ENCODE results near the gene SEPTIN8.

Gene SEPTIN8

DNA sequence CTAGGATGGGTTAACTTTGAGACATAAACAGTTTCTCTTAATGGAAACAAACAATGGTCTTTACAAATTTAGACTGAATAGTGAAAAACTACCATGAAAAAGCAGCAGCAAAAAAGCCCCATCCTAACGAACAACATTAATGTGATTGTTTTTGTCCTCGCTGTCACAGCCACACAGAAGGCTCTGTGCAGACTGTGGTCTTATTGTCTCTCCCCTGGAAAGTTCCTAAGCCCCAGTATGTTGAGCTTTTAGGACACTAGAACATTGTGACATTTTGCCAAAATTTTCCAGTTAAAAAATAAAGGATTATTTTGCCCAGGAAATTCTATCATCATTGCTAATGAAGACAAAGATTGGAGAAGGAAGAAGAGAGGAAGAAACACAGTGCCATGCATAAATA is 23.5 kb upstream of the SEPTIN8 start:
- Histone ChIP-seq H3K4me1 (ENCODE audit: low read length) (no peaks in the 10 kb centered on the region), H4K20me1 (ENCODE audit: insufficient read depth, low read length) (no peaks in the 10 kb centered on the region), H3K4me3 (ENCODE audit: low read length) (no peak overlapping the region), H3K9ac (ENCODE audit: low read length) (no peak overlapping the region), H3K9me3 (ENCODE audit: insufficient read depth, low read length) (no peaks in the 10 kb centered on the region), H3K27ac (ENCODE audit: low read length) (no peak overlapping the region), H3K27me3 (ENCODE audit: low read depth, low read length) (peaks cover 5% of the 10 kb centered on the region; the same call in 1 of the 2 replicates), H3K4me2 (ENCODE audit: low read length) (no peak overlapping the region), H2AFZ (ENCODE audit: low read depth, low read length) (no peak overlapping the region), H3K79me2 (ENCODE audit: low read length) (no peaks in the 10 kb centered on the region), H3K36me3 (replicated peaks; ENCODE audit: low read depth, low read length) (no peaks in the 10 kb centered on the region)
- TF ChIP-seq, protein P1, sequence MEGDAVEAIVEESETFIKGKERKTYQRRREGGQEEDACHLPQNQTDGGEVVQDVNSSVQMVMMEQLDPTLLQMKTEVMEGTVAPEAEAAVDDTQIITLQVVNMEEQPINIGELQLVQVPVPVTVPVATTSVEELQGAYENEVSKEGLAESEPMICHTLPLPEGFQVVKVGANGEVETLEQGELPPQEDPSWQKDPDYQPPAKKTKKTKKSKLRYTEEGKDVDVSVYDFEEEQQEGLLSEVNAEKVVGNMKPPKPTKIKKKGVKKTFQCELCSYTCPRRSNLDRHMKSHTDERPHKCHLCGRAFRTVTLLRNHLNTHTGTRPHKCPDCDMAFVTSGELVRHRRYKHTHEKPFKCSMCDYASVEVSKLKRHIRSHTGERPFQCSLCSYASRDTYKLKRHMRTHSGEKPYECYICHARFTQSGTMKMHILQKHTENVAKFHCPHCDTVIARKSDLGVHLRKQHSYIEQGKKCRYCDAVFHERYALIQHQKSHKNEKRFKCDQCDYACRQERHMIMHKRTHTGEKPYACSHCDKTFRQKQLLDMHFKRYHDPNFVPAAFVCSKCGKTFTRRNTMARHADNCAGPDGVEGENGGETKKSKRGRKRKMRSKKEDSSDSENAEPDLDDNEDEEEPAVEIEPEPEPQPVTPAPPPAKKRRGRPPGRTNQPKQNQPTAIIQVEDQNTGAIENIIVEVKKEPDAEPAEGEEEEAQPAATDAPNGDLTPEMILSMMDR (IDR thresholded peaks at IDR 0.05; ENCODE audit: low read depth, low read length): no peak
- no peak for TF ChIP-seq EZH2phosphoT487 (IDR thresholded peaks at IDR 0.05; ENCODE audit: low read depth)

DNA sequence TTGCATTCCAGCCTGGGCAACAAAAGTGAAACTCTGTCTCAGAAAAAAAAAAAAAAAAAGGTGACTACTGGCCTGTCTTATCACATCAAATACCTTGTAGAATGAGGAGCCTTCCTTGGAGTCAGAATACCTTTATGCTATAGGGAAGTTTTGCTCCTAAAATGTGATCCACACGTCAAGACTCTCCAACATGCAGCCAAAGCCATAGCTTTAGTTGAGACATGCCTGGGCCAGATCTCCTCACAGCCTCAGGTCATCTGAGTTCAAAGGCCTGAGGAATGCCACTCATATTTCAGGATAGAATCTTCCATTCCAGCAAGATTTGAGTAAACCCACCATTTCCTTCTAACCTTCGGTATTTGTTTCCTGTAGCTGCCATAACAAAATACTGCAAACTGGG is 22.4 kb upstream of the SEPTIN8 start:
- Histone ChIP-seq H3K79me2 (ENCODE audit: low read length) (no peaks in the 10 kb centered on the region), H3K4me1 (ENCODE audit: low read length) (no peaks in the 10 kb centered on the region), H3K9me3 (ENCODE audit: insufficient read depth, low read length) (no peaks in the 10 kb centered on the region), H3K36me3 (replicated peaks; ENCODE audit: low read depth, low read length) (no peaks in the 10 kb centered on the region), H3K27me3 (ENCODE audit: low read depth, low read length) (peaks cover 5% of the 10 kb centered on the region; the same call in 1 of the 2 replicates), H3K4me2 (ENCODE audit: low read length) (no peak overlapping the region), H3K4me3 (ENCODE audit: low read length) (no peak overlapping the region), H2AFZ (ENCODE audit: low read depth, low read length) (no peak overlapping the region), H4K20me1 (ENCODE audit: insufficient read depth, low read length) (no peaks in the 10 kb centered on the region), H3K27ac (ENCODE audit: low read length) (no peak overlapping the region), H3K9ac (ENCODE audit: low read length) (no peak overlapping the region)
- TF ChIP-seq, protein P1 (IDR thresholded peaks at IDR 0.05; ENCODE audit: low read depth, low read length): no peak
- no peak for TF ChIP-seq EZH2phosphoT487 (IDR thresholded peaks at IDR 0.05; ENCODE audit: low read depth)

DNA sequence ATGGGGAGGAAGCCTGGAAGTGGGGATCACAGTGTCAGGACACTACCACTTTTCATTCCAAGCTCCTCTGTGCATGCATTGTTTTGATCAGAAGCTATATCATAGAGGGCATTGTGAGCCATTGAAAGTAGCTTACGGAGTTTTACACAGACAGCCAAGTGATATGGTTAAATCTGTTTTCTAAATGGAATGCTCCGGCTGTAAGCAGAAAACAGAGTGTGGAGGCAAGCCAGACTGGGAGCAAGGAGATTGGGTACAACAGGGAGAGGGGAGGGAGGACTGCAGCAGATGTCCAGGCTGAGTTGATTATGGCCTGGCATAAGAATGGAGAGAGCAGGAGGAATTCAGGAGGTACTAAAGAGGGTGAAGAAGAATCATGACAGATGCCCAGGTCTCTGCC is 20.6 kb upstream of the SEPTIN8 start:
- H3K79me2 ChIP-seq (ENCODE audit: low read length): no peaks in the 10 kb centered on the region
- no peak overlapping the region for H3K4me3 ChIP-seq (ENCODE audit: low read length)
- H3K9me3 ChIP-seq (ENCODE audit: insufficient read depth, low read length): no peaks in the 10 kb centered on the region
- no peaks in the 10 kb centered on the region for H3K4me1 ChIP-seq (ENCODE audit: low read length)
- H3K9ac ChIP-seq (ENCODE audit: low read length): no peak overlapping the region
- peaks cover 5% of the 10 kb centered on the region; the same call in 1 of the 2 replicates for H3K27me3 ChIP-seq (ENCODE audit: low read depth, low read length)
- no peak overlapping the region for H3K4me2 ChIP-seq (ENCODE audit: low read length)
- H3K27ac ChIP-seq (ENCODE audit: low read length): no peak overlapping the region
- TF ChIP-seq, protein P1 (IDR thresholded peaks at IDR 0.05; ENCODE audit: low read depth, low read length): no peak
- TF ChIP-seq EZH2phosphoT487 (IDR thresholded peaks at IDR 0.05; ENCODE audit: low read depth): no peak
- no peaks in the 10 kb centered on the region for H4K20me1 ChIP-seq (ENCODE audit: insufficient read depth, low read length)
- H2AFZ ChIP-seq (ENCODE audit: low read depth, low read length): no peak overlapping the region
- no peaks in the 10 kb centered on the region for H3K36me3 ChIP-seq (replicated peaks; ENCODE audit: low read depth, low read length)

DNA sequence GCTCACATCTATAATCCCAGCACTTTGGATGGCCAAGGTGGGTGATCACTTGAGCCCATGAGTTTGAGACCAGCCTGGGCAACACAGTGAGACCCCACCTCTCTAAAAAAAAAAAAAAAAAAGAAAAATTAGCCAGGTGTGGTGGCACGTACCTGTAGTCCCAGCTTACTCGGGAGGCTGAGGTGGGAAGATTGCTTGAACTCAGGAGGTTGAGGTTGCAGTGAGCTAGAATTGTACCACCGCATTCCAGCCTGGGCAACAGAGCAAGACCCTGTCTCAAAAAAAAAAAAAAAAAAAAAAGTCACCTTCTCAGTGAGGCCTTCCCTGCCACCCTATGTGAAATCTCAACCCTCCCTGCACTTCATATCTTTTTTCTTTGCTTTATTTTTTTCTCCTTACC is 14.0 kb upstream of the SEPTIN8 start:
- peaks cover under 1% of the 10 kb centered on the region; the same call in 1 of the 2 replicates for H3K4me1 ChIP-seq (ENCODE audit: low read length)
- H3K36me3 ChIP-seq (replicated peaks; ENCODE audit: low read depth, low read length): no peaks in the 10 kb centered on the region
- TF ChIP-seq, protein P1 (IDR thresholded peaks at IDR 0.05; ENCODE audit: low read depth, low read length): no peak
- no peak for TF ChIP-seq EZH2phosphoT487 (IDR thresholded peaks at IDR 0.05; ENCODE audit: low read depth)
- no peak overlapping the region for H2AFZ ChIP-seq (ENCODE audit: low read depth, low read length)
- H4K20me1 ChIP-seq (ENCODE audit: insufficient read depth, low read length): no peaks in the 10 kb centered on the region
- no peaks in the 10 kb centered on the region for H3K9me3 ChIP-seq (ENCODE audit: insufficient read depth, low read length)
- no peak overlapping the region for H3K4me3 ChIP-seq (ENCODE audit: low read length)
- H3K9ac ChIP-seq (ENCODE audit: low read length): no peak overlapping the region
- H3K27ac ChIP-seq (ENCODE audit: low read length): no peak overlapping the region
- no peaks in the 10 kb centered on the region for H3K27me3 ChIP-seq (ENCODE audit: low read depth, low read length)
- no peak overlapping the region for H3K4me2 ChIP-seq (ENCODE audit: low read length)
- no peaks in the 10 kb centered on the region for H3K79me2 ChIP-seq (ENCODE audit: low read length)
